ENCODE results near the gene RBFOX2.

Gene RBFOX2

GRCh38 chr22:35985371-35985770, 43.3 kb downstream of the RBFOX2 start:
- no peak overlapping the region for H3K9ac ChIP-seq (ENCODE audit: insufficient read length)
- H3K9me3 ChIP-seq (ENCODE audit: low read depth, low read length): no peaks in the 10 kb centered on the region
- H3K36me3 ChIP-seq (ENCODE audit: insufficient read depth, low read length): peaks cover 5% of the 10 kb centered on the region; the same call in 1 of the 2 replicates
- TF ChIP-seq EZH2 (IDR thresholded peaks at IDR 0.05): no peak
- TF ChIP-seq FOXP2 (optimal IDR thresholded peaks at IDR 0.05; ENCODE audit: control extremely low read depth, extremely low read length, insufficient read depth): no peak
- no peak for TF ChIP-seq POLR2AphosphoS5 (IDR thresholded peaks at IDR 0.05; ENCODE audit: borderline replicate concordance, low read depth, low read length)
- peak overlapping the region; percentile 78; the same call in 1 of the 2 replicates for H3K27ac ChIP-seq
- no peak for DNase-seq (ENCODE audit: low read depth, low spot score)
- no peak overlapping the region; the same call in 1 of the 2 replicates for H3K4me3 ChIP-seq

DNA sequence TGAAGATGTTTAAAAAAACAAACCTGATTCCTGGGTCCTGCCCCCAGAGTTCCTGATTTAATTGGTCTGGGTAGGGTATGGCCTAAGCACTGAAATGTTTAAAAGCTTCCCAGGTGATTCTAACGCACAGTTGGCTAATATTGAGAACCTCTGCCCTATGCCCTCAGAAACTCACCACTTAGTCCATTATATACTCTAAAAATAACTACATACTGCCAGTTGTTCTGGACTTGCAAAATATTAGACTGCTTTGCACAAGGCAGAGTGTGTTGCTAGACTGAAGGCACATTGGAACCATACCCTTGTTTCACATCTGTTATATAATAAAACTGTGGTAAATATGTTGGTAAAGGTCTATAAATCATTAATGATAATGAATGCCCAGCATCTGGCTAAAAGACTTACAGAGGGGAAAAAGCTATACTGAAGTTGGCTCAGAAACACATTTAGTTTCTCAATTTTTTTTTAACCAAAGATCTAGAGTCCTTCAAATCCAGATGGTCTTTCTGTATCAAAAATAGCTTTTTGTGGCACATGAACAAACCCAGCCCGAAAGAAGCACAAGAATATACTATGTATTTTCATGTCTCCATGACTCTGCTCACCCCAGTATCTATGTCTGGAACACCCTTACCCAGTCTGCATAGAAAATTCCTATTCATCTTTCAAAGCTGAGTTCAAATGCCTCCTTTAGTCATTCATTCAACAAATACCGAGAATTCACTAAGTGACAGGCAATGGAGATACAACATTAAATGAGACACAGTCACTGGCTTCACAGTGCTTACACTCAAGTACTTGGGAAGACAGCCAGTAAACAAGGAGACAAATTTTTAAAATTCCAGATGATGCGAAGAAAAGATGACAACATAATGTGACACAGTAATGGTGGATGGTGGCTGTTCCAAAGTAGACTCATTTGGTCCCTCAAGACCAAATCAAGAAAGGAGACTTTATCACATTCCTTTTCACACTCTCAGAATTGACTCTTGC, 44.1 kb downstream of the RBFOX2 start:
- no peaks in the 10 kb centered on the region for H3K9me3 ChIP-seq (ENCODE audit: low read depth, low read length)
- H3K27ac ChIP-seq: peak overlapping the region; percentile 78
- no peak overlapping the region for H3K9ac ChIP-seq (ENCODE audit: insufficient read length)
- TF ChIP-seq FOXP2 (optimal IDR thresholded peaks at IDR 0.05; ENCODE audit: control extremely low read depth, extremely low read length, insufficient read depth) (no peak), EZH2 (IDR thresholded peaks at IDR 0.05) (no peak), POLR2AphosphoS5 (IDR thresholded peaks at IDR 0.05; ENCODE audit: borderline replicate concordance, low read depth, low read length) (no peak)
- H3K4me3 ChIP-seq: 0 out of 2 replicates have a peak overlapping the region, but pooled peaks have one; percentile 9
- no peak for DNase-seq (ENCODE audit: low read depth, low spot score)
- H3K36me3 ChIP-seq (ENCODE audit: insufficient read depth, low read length): peaks cover 5% of the 10 kb centered on the region; the same call in 1 of the 2 replicates

- H3K36me3 ChIP-seq (ENCODE audit: insufficient read depth, low read length): peaks cover 2% of the 10 kb centered on the region; the same call in 1 of the 2 replicates
- no peak overlapping the region for H3K27ac ChIP-seq
- TF ChIP-seq EZH2 (IDR thresholded peaks at IDR 0.05) (no peak), POLR2AphosphoS5 (IDR thresholded peaks at IDR 0.05; ENCODE audit: borderline replicate concordance, low read depth, low read length) (no peak), FOXP2 (optimal IDR thresholded peaks at IDR 0.05; ENCODE audit: control extremely low read depth, extremely low read length, insufficient read depth) (no peak)
- no peak for DNase-seq (ENCODE audit: low read depth, low spot score)
- no peak overlapping the region for H3K9ac ChIP-seq (ENCODE audit: insufficient read length)
- no peak overlapping the region for H3K4me3 ChIP-seq
- H3K9me3 ChIP-seq (ENCODE audit: low read depth, low read length): no peaks in the 10 kb centered on the region
These were observed 46.7 kb downstream of the RBFOX2 start for GRCh38 chr22:35981900-35982299.

GRCh38 chr22:35978889-35979288, 49.7 kb downstream of the RBFOX2 start:
- no peaks in the 10 kb centered on the region for H3K36me3 ChIP-seq (ENCODE audit: insufficient read depth, low read length)
- TF ChIP-seq FOXP2 (optimal IDR thresholded peaks at IDR 0.05; ENCODE audit: control extremely low read depth, extremely low read length, insufficient read depth) (no peak), POLR2AphosphoS5 (IDR thresholded peaks at IDR 0.05; ENCODE audit: borderline replicate concordance, low read depth, low read length) (no peak), EZH2 (IDR thresholded peaks at IDR 0.05) (no peak)
- no peak for DNase-seq (ENCODE audit: low read depth, low spot score)
- no peak overlapping the region for H3K4me3 ChIP-seq
- H3K9ac ChIP-seq (ENCODE audit: insufficient read length): no peak overlapping the region
- H3K27ac ChIP-seq: no peak overlapping the region
- H3K9me3 ChIP-seq (ENCODE audit: low read depth, low read length): no peaks in the 10 kb centered on the region

- no peak overlapping the region for H3K4me3 ChIP-seq
- TF ChIP-seq EZH2 (IDR thresholded peaks at IDR 0.05): no peak
- no peak for DNase-seq (ENCODE audit: low read depth, low spot score)
These were observed 50.4 kb downstream of the RBFOX2 start for GRCh38 chr22:35978201-35978600.

DNA sequence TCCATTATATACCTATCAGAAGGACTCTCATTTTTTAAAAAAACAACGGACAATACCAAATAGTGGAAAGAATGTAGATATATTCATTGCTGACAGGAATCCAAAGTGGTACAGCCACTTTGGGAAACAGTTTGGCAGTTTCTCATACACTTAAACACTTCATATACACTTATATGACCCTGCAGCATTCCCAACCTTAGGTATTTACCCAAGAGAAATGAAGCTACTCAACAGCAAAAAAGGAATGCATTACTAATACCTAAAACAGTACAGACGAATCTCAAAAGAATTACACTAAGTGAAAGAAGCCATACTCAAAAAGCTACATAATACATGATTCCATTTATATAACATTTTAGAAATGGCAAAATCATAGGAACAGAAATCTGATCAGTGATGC, 51.5 kb downstream of the RBFOX2 start:
- no peaks in the 10 kb centered on the region for H3K36me3 ChIP-seq (ENCODE audit: insufficient read depth, low read length)
- TF ChIP-seq POLR2AphosphoS5 (IDR thresholded peaks at IDR 0.05; ENCODE audit: borderline replicate concordance, low read depth, low read length) (no peak), EZH2 (IDR thresholded peaks at IDR 0.05) (no peak), FOXP2 (optimal IDR thresholded peaks at IDR 0.05; ENCODE audit: control extremely low read depth, extremely low read length, insufficient read depth) (no peak)
- 0 out of 2 replicates have a peak overlapping the region, but pooled peaks have one; percentile 20 for H3K27ac ChIP-seq
- H3K9me3 ChIP-seq (ENCODE audit: low read depth, low read length): no peaks in the 10 kb centered on the region
- H3K4me3 ChIP-seq: no peak overlapping the region
- no peak for DNase-seq (ENCODE audit: low read depth, low spot score)
- H3K9ac ChIP-seq (ENCODE audit: insufficient read length): no peak overlapping the region

More at GRCh38 chr22:35978201-35978600, 50.4 kb downstream of the RBFOX2 start:
- Histone ChIP-seq H3K9ac (ENCODE audit: insufficient read length) (no peak overlapping the region), H3K27ac (no peak overlapping the region), H3K36me3 (ENCODE audit: insufficient read depth, low read length) (no peaks in the 10 kb centered on the region), H3K9me3 (ENCODE audit: low read depth, low read length) (no peaks in the 10 kb centered on the region)

- Histone ChIP-seq H3K27ac (peak overlapping the region; percentile 100), H3K4me3 (0 out of 2 replicates have a peak overlapping the region, but pooled peaks have one; percentile 1), H3K9ac (ENCODE audit: insufficient read length) (peak overlapping the region; percentile 76), H3K9me3 (ENCODE audit: low read depth, low read length) (no peaks in the 10 kb centered on the region), H3K36me3 (ENCODE audit: insufficient read depth, low read length) (no peaks in the 10 kb centered on the region)
- TF ChIP-seq FOXP2 (optimal IDR thresholded peaks at IDR 0.05; ENCODE audit: control extremely low read depth, extremely low read length, insufficient read depth) (no peak), EZH2 (IDR thresholded peaks at IDR 0.05) (no peak), POLR2AphosphoS5 (IDR thresholded peaks at IDR 0.05; ENCODE audit: borderline replicate concordance, low read depth, low read length) (no peak)
- no peak for DNase-seq (ENCODE audit: low read depth, low spot score)
These were observed 55.2 kb downstream of the RBFOX2 start for GRCh38 chr22:35973388-35973787.

DNA sequence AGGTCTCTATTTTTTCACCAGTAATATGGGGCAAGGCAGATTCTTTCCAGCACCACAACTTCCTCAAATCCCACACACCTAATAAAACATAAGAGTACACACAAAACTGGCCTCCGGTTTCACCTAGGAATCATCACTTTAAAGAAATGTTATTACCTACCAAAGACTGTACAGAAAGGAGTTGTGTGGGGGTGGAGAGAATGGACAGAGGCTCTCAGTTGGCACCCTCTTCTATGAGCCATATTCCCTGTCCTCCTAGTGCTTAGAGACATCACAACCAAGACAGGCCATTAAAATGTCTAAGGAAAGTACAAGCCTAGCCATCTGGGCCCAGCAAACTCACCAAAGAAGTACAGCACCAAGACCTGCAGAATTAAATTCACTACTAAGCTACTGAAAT, 56.1 kb downstream of the RBFOX2 start:
- peak overlapping the region; percentile 76 for H3K9ac ChIP-seq (ENCODE audit: insufficient read length)
- TF ChIP-seq EZH2 (IDR thresholded peaks at IDR 0.05) (no peak), POLR2AphosphoS5 (IDR thresholded peaks at IDR 0.05; ENCODE audit: borderline replicate concordance, low read depth, low read length) (no peak), FOXP2 (optimal IDR thresholded peaks at IDR 0.05; ENCODE audit: control extremely low read depth, extremely low read length, insufficient read depth) (no peak)
- H3K36me3 ChIP-seq (ENCODE audit: insufficient read depth, low read length): no peaks in the 10 kb centered on the region
- no peaks in the 10 kb centered on the region for H3K9me3 ChIP-seq (ENCODE audit: low read depth, low read length)
- peak overlapping the region; percentile 77 for H3K4me3 ChIP-seq
- H3K27ac ChIP-seq: peak overlapping the region; percentile 100
- DNase-seq (ENCODE audit: low read depth, low spot score): no peak

Measured in SK-N-MC (cell line).